Forelimb muscle (tissue), 1 donor: ENCODE results near the gene BRINP3. TPM values are rescaled to one million over a fixed set of nuclear protein-coding genes. Genes with fewer than 3 reads are reported as not detected.
"Not testable (repeated sequence)": the region's sequence is repeated elsewhere in the genome, so short reads cannot be mapped to it uniquely, and the experiment has no call there.

Experiments
- DNase-seq: peaks from one replicate; pipeline ENCODE4 v3.0.0-alpha.2; 2013; ENCODE audit warnings: low read depth
- polyA plus RNA-seq: library from polyadenylated mRNA; unstranded; fragments of 120-200 nt; gene quantifications from one replicate; pipeline ENCODE4 v1.2.1, GENCODE V29; 2013; ENCODE audit not compliant: insufficient read length

BRINP3 gene
- polyA plus RNA-seq: 0.63 TPM

GRCh38 chr1:190477762-190478148, at the start of gene BRINP3:
TSS of gene BRINP3 (minus strand) at chr1:190477864.
- DNase-seq: no peak

GRCh38 chr1:190511554-190511953, 33.9 kb upstream of the BRINP3 start:
- no peak for DNase-seq

DNA sequence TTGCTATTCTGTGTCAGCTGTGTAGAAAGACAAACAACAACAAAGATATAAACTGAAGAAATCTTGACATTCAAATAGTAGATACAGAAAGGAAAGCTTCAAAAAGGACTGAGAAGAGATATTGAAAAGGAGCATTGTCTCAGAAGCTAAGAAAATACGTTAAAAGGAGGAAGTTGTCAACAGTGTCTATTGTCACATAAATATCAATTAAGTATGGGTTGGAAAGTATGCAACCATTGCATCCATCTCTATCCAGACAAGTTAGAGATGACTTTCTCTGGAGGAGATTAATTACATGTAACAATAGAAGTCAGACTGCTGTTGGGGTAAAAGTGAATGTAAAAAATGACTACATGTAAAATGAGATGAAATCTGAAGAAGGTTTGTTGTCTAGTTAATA, 29.7 kb upstream of the BRINP3 start:
- no peak for DNase-seq

- not testable (repeated sequence) for DNase-seq
These were observed 26.9 kb upstream of the BRINP3 start for GRCh38 chr1:190504539-190504938.

GRCh38 chr1:190497565-190497964, 19.9 kb upstream of the BRINP3 start:
- no peak for DNase-seq

GRCh38 chr1:190494451-190494850, 16.8 kb upstream of the BRINP3 start:
- DNase-seq: no peak

DNA sequence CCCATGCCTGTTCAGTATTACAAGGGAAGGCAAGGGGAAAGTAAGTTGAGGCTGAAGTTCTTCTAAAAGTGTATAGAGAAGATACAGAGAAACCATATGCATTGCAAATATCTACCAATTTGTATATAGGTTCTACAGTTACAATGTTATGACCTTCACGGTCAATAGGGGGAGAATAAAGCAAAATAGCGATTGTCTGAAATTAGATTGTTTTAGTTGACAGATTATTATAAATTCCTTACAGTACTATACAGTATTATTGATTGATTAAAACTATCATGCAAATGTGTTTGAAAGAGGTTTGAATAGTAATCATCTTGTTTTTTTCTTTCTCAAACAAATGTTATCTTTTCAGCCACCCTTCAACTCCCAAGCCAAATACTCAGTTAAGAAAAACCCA, 13.7 kb upstream of the BRINP3 start:
- DNase-seq: no peak

GRCh38 chr1:190484045-190484444, 6.4 kb upstream of the BRINP3 start:
- DNase-seq: no peak

DNA sequence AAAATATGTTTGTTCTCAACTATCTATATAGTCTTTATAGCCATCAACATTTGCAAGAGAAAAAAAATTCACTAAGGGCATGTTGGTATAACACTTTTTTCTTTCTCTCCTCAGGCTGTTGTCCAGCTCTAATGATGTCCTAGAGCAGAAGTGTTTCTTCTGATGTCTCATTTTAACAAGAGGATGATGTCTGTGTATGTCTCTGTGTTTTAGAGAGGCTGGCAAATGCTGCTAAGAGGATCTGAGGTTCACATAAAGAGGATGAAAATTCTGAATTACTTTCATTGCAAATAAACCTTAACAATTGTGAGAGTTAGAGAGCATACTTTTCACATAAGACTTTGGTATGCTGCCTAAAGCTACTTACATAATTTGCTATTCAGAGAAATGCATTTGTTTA, 2.6 kb upstream of the BRINP3 start:
- DNase-seq: no peak

- DNase-seq: no peak
These were observed 1.9 kb upstream of the BRINP3 start for GRCh38 chr1:190479516-190479915.

DNA sequence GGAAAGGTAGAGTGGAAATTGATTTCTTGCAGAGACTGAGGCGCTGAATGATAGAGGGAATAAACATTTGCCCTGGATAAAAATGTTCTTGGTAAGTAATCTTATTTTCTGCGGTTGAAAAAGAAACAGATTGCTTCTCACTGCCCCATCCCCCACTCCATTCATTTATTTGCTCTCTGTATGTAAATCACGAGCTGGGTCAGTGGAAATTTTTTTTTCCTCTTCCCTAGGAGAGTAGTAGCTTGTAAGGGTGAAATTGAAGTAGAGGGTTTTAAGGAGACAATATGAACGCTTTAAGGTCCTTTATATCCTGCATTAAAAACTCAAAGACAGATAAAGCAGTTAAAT, 1.4 kb upstream of the BRINP3 start:
- no peak for DNase-seq

DNA sequence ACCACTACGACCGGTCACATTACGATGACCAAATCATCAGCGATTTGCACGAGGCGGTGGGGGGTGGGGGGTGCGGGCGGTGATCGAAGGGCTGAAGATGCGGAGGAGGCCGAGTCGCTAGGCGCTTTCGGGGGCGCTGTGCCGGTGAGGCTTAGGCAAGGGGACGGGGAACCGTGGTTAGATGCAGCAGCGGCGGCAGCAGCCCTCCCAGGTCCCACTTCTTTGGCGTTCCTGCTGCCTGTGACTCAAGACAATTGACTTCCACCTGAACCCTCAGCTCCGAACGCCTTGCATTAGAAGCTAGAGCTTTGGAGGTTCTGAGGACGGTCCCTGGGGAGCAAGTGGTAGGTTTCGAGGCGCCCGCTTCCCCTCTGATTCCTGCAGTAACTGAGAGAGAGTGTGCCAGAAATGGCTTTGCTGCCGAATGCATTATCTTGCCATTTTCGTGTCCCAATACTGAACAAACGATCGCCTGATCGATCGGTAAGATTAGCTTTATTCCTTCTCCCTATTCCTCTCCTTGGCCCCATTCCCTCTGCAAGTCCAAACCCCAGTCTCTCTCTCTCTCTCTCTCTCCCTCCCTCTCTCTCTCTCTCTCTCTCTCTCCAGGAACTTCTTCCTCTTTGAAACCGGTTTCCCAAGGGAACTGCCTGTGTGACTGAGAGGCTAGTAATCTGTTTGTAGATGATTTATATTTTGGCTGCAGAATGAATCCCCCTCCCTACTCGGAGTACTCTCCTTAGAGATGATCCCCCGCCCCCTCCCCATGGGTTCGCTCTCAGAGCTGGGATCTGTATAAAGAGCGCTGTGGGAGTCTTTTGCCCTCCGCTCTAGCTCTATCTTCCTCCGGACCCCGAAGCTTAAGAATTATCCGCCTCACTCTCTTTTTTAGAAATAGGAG, 735 bp upstream of the BRINP3 start:
- no peak for DNase-seq

GRCh38 chr1:190476806-190477205, 858 bp downstream of the BRINP3 start:
- DNase-seq: no peak

DNA sequence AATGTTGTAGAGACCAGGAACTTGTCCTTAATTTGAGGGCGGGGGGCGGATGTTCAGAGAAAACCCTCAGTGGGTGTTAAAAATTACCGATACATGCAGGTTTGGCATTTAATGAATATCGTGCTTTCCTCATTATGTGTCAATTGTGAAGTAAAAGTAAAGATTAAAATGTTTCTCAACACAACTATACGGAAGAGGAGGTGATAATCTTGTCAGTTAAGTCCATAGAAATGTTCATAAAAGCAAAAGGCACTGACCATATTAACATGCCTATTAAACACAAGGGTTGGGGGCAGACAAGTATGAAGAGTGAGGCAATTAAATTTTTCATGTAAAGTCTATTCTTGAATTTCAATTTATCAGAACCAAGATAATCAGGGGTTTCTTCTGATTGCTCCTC, 1.3 kb downstream of the BRINP3 start:
- no peak for DNase-seq

GRCh38 chr1:190475421-190476141, 2.1 kb downstream of the BRINP3 start:
- DNase-seq: no peak

DNA sequence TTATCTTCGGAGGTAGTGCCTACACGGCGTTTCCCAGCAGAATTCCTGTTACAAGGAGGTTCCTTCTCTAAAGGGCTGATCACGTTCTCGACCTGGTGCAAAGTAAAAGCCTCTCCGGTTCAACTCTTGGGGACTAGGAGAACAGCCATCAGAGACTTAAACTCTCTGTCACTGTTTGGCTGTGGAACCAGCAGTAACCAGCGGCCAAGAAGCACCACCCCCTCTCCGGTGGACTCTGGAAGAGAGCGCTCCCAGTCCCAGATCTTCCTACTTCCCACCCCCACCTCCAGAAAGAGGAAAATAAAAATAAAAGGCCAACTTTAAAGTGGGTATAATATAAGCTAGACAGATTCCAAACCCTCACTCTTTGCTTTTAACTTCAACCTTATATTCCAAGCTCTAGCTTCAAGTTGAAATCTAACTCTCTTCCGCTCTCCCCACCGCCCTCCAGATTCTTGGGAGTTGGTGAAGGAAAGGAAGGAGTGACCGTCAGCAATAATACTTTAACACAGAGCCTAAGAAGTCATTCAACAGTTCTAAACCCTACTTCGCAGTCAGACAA, 2.9 kb downstream of the BRINP3 start:
- no peak for DNase-seq

DNA sequence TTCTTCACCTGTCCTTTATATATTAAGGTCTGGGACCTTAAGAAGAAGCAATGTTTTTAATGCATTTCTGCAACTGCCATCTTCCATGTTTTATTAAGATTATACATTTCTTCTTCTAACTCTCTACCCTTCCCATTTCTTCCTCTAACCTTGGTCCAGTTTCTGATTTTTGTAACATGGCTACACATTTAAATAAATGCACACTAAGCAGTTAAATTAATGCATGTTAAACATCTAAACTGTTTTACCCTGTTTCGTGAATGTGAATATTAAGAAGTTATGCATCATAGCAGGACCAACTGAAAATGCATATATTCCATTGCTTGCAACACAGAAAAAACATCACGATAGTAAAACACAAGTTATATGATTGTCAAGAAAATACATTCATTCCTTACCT, 3.7 kb downstream of the BRINP3 start:
- no peak for DNase-seq

DNA sequence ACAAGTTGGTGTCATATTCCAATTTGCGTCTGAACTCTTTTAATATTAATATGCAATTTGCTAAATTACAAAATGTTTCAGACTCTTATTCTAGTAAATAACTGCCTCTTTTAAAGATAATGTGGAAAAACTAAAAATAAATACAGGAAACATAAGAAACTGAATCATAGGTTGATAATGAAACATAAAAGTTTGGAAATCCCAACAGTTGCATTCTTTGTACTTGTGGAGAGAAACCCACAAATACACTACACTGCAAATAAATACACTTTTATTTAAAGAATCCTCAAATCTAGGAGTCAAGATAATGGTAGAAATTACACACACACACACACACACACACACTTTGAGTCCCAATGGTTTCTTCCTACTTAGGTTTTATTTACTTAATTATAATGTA, 5.2 kb downstream of the BRINP3 start:
- DNase-seq: no peak

- DNase-seq: no peak
These were observed 5.6 kb downstream of the BRINP3 start for GRCh38 chr1:190472042-190472441.

DNA sequence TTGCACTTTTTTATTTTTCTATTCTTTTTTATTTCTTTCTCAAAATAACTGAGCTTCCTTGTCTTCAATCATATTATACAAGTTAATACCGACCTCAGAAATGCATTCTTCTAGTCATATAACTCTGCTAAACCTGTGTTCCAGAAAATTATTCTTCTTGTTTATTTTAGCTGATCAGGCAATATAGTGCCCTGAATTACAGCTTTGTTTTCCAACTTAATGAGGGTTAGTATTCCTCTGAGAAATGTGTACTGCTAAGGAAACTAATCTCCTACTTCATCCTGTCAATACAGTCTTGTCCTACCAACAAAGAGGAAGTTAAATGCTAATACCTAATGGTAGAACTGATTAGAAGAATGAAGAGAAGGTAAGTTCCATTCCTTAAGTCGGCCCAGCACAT, 13.0 kb downstream of the BRINP3 start:
- DNase-seq: no peak

DNA sequence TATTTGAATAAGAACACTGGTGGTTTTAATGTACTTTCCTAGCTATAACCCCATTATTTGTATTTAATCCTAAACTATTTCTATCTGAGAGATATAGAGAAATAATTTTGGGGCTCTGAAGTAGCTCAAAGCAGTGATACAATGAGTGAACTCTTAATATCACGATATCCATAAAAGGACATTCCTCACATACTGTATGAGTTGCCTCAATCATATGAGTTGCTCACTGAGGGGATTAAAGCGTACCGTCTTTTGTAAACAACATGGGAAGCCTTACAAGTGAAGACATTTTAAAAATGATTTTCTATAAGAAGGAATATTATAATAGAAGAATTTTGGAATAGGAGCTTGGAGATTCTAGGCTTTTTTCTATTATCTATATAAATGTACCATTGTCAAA, 21.5 kb downstream of the BRINP3 start:
- DNase-seq: no peak

GRCh38 chr1:190455631-190456030, 22.0 kb downstream of the BRINP3 start:
- no peak for DNase-seq

DNA sequence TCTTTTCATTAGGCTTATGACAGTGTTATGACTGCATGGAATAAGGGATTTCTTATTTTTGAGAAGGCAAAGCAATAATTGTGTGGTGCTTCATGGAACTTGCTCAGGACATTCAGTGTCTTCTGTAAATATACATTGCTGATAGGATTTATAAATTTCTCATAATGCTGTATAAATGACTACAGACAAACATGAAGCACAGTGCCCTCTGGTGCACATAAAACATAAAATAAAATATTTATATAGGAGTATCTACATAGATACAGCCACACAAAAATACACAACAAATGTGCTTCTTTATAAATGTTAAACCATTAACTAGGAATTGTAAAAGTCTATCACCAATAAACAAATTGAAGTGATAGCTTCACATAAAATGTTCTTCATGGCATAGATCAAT, 24.1 kb downstream of the BRINP3 start:
- DNase-seq: no peak
